Testis (tissue), 2 donors: ENCODE results near the gene TSPAN7.

ENCODE experiments used
- CTCF ChIP-seq, 3 experiments: fragments of 450-650 bp in 2 of 3; fragments of 200-600 bp in 1 of 3; sonication (generic) in 1 of 3; IDR thresholded peaks; one replicate each; pipeline ENCODE4 v1.5.1; 2016 to 2019; ENCODE audit warnings: antibody characterized with exemption in 3 of 3, mild to moderate bottlenecking in 2 of 3, moderate library complexity in 1 of 3
- POLR2A ChIP-seq: fragments of 450-650 bp; IDR thresholded peaks from one replicate; pipeline ENCODE4 v1.6.1; 2017; ENCODE audit warnings: antibody characterized with exemption, mild to moderate bottlenecking, moderate library complexity

- TF ChIP-seq CTCF (IDR thresholded peaks at IDR 0.05) (peak in 1 of 3 experiments; percentile 37), POLR2A (no peak)
Measured at GRCh38 chrX:38664285-38664684, 102.9 kb downstream of the TSPAN7 start.
